Stimulated activated CD4-positive, alpha-beta T cell treated with anti-CD3 and anti-CD28 coated beads, TNF-alpha, amount 100 ng/mL, for 24 hours (primary cell): ENCODE results near the gene OR10A3.
A peak's percentile ranks its signal among the peaks of the same experiment; 100 is the strongest.
"Not testable (repeated sequence)": the region's sequence is repeated elsewhere in the genome, so short reads cannot be mapped to it uniquely, and the experiment has no call there.

Experiments
- DNase-seq, 3 experiments: peaks; one replicate each; pipeline ENCODE4 v3.0.0-alpha.2; 2020; ENCODE audit warnings: low read depth in 3 of 3

OR10A3 gene

GRCh38 chr11:7941608-7942007 is at the start of gene OR10A3:
Gene OR10A3 (minus strand): TSS chr11:7941708. CDS start chr11:7939520, 2,188 bp downstream.
- DNase-seq: no peak

GRCh38 chr11:7987560-7987883 is 46.0 kb upstream of the OR10A3 start:
- DNase-seq: not testable (repeated sequence)

GRCh38 chr11:7986768-7987559 is 45.5 kb upstream of the OR10A3 start, which contains the start of gene EIF3F:
Gene EIF3F (plus strand): TSS chr11:7987337. CDS start chr11:7987353, 16 bp downstream.
- peak; percentile 73 to 93 (median 82) for DNase-seq

- no peak for DNase-seq
These were observed 42.5 kb upstream of the OR10A3 start for GRCh38 chr11:7983832-7984590.

GRCh38 chr11:7982582-7983119 is 41.1 kb upstream of the OR10A3 start:
- no peak for DNase-seq

- DNase-seq: no peak
These were observed 40.2 kb upstream of the OR10A3 start for GRCh38 chr11:7981619-7982157.

- DNase-seq: no peak
These were observed 35.9 kb upstream of the OR10A3 start for GRCh38 chr11:7977232-7977917.

- no peak for DNase-seq
These were observed 33.2 kb upstream of the OR10A3 start for GRCh38 chr11:7974668-7975067.

- DNase-seq: no peak
These were observed 31.5 kb upstream of the OR10A3 start for GRCh38 chr11:7973011-7973410.

GRCh38 chr11:7971846-7972245 is 30.3 kb upstream of the OR10A3 start:
- DNase-seq: no peak

GRCh38 chr11:7969756-7970646 is 28.5 kb upstream of the OR10A3 start:
- no peak for DNase-seq

GRCh38 chr11:7968686-7969085 is 27.2 kb upstream of the OR10A3 start:
- DNase-seq: no peak

GRCh38 chr11:7967826-7968225 is 26.3 kb upstream of the OR10A3 start:
- DNase-seq: no peak

- DNase-seq: no peak
These were observed 25.6 kb upstream of the OR10A3 start for GRCh38 chr11:7967097-7967496.

GRCh38 chr11:7965386-7965785 is 23.9 kb upstream of the OR10A3 start, which contains the start of gene NLRP10:
Gene NLRP10 (minus strand): TSS chr11:7965447. CDS start chr11:7963495, 1,952 bp downstream.
- DNase-seq: no peak

GRCh38 chr11:7964873-7965272 is 23.4 kb upstream of the OR10A3 start:
- DNase-seq: no peak

GRCh38 chr11:7964261-7964660 is 22.8 kb upstream of the OR10A3 start:
- no peak for DNase-seq

- DNase-seq: no peak
These were observed 13.7 kb upstream of the OR10A3 start for GRCh38 chr11:7955191-7955590.

GRCh38 chr11:7949934-7950333 is 8.4 kb upstream of the OR10A3 start:
- DNase-seq: no peak

- no peak for DNase-seq
These were observed 2.6 kb upstream of the OR10A3 start for GRCh38 chr11:7944123-7944522.

GRCh38 chr11:7941146-7941545 is 362 bp downstream of the OR10A3 start:
- DNase-seq: no peak
